Measurements from ENCODE around the gene COL1A1. TPM values are rescaled to one million over a fixed set of nuclear protein-coding genes. Genes with fewer than 3 reads are reported as not detected.

The COL1A1 gene
- polyA plus RNA-seq, 4 donors: 2.2 to 320 (median 27.2) TPM

DNA sequence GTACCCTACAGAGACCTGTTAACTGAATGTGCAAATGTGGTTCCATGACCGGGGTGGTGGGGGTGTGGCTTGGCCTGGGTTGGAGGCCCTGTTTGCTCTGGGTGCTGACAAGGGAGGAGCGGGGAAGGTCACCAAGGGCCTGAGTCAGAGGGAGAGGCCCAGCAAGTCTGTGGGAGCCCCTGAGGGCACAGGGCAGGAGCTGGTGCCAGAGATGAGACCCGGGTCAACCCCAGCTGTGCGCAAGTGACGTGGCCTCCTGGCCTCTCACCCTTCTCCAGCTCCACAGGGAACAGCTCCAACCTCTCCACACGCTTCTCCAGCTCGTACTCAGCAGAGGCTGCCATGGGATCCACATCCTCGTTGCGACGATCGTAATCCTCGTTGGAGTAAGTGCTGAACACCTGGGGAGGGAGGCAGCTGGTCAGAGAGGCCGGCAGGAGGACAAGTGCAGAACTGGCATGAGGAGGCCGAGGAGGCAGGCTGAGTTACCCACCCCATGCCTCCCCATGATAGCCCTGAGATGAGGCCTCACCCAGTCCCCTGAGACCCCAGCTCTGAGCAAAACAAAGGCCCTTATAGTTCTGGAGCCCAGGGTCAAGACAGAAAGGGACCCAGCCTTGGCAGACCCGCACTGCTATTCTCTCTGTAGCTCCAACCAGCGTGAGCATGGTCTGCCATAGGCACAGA lies 56.4 kb downstream of the COL1A1 start:
- WGBS, 3 donors: 76 to 79% (median 76%) methylated on average over 16 of the region's 16 CpGs
- Histone ChIP-seq H3K9me3 (ENCODE audit: control insufficient read depth in 2 of 2, insufficient read depth in 1 of 2, low read depth in 1 of 2, low read length in 1 of 2) (peaks cover 0 to 7% of the 10 kb centered on the region in 2 donors), H3K27me3 (ENCODE audit: control insufficient read depth in 3 of 3, insufficient read depth in 3 of 3, low read length in 3 of 3) (no peaks in the 10 kb centered on the region), H3K36me3 (ENCODE audit: control insufficient read depth in 3 of 3, insufficient read depth in 2 of 3, low read depth in 1 of 3, low read length in 3 of 3) (peaks cover 7 to 78% (median 20%) of the 10 kb centered on the region in 3 donors), H3K4me1 (ENCODE audit: control insufficient read depth in 3 of 3, insufficient read depth in 2 of 3, low read depth in 1 of 3, low read length in 2 of 3) (peaks cover 3 to 46% (median 13%) of the 10 kb centered on the region in 3 donors), H3K27ac (ENCODE audit: low read depth in 1 of 3, low read length in 2 of 3) (peak overlapping the region in 1 of 3 donors; percentile 14), H3K4me3 (ENCODE audit: low read depth in 1 of 3, low read length in 3 of 3) (no peak overlapping the region)
- DNase-seq: peak in 1 of 2 donors; percentile 48
- FAIRE-seq: no peak

- no peak overlapping the region for H3K27ac ChIP-seq (ENCODE audit: low read depth in 1 of 3, low read length in 2 of 3)
- H3K9me3 ChIP-seq (ENCODE audit: control insufficient read depth in 2 of 2, insufficient read depth in 1 of 2, low read depth in 1 of 2, low read length in 1 of 2): peaks cover 0 to 8% of the 10 kb centered on the region in 2 donors
- no peaks in the 10 kb centered on the region for H3K27me3 ChIP-seq (ENCODE audit: control insufficient read depth in 3 of 3, insufficient read depth in 3 of 3, low read length in 3 of 3)
- peaks cover 7 to 84% (median 20%) of the 10 kb centered on the region in 3 donors for H3K36me3 ChIP-seq (ENCODE audit: control insufficient read depth in 3 of 3, insufficient read depth in 2 of 3, low read depth in 1 of 3, low read length in 3 of 3)
- FAIRE-seq (no peak), DNase-seq (no peak)
- peaks cover 3 to 46% (median 13%) of the 10 kb centered on the region in 3 donors for H3K4me1 ChIP-seq (ENCODE audit: control insufficient read depth in 3 of 3, insufficient read depth in 2 of 3, low read depth in 1 of 3, low read length in 2 of 3)
- 81 to 91% (median 87%) methylated on average over 6 of the region's 6 CpGs for WGBS, 3 donors
- no peak overlapping the region for H3K4me3 ChIP-seq (ENCODE audit: low read depth in 1 of 3, low read length in 3 of 3)
These were observed 57.1 kb downstream of the COL1A1 start for GRCh38 chr17:50144355-50144754.

DNA sequence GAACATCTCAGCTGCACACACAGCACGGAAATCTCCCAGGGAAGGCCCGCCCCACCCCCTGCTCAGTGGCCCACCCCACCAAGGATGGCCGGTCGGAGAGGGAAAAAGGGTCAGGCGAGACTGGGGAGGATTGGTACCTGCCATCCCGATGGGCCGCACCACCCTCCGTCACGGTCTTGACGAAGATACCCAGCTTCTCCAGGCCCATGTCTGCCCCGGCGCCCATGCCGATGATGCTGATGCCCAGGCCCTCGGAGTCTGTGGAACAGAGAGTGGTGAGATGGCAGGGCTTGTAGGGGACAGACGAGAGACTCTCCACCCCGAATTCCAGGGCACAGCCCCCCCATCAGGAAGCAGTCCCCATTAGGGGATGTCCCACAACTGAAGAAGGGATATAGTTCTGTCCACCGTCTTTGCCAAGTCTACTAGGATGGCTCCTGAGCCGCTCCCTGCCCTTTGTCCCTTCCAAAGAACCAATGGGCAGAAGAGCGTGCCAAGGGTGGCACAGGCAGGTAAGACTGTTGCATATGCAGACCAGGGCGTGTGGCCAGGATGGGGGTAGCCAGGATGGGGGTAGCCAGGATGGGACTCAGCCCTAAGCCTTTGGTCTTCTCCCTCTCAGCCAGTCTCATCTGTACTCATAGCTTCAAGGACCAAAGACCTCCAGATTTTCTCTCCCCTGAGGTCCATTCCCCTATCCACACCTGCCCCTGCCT lies 57.8 kb downstream of the COL1A1 start:
- Histone ChIP-seq H3K27ac (ENCODE audit: low read depth in 1 of 3, low read length in 2 of 3) (no peak overlapping the region), H3K27me3 (ENCODE audit: control insufficient read depth in 3 of 3, insufficient read depth in 3 of 3, low read length in 3 of 3) (no peaks in the 10 kb centered on the region), H3K36me3 (ENCODE audit: control insufficient read depth in 3 of 3, insufficient read depth in 2 of 3, low read depth in 1 of 3, low read length in 3 of 3) (peaks cover 7 to 92% (median 27%) of the 10 kb centered on the region in 3 donors), H3K4me1 (ENCODE audit: control insufficient read depth in 3 of 3, insufficient read depth in 2 of 3, low read depth in 1 of 3, low read length in 2 of 3) (peaks cover 3 to 46% (median 13%) of the 10 kb centered on the region in 3 donors), H3K4me3 (ENCODE audit: low read depth in 1 of 3, low read length in 3 of 3) (no peak overlapping the region), H3K9me3 (ENCODE audit: control insufficient read depth in 2 of 2, insufficient read depth in 1 of 2, low read depth in 1 of 2, low read length in 1 of 2) (peaks cover 0 to 8% of the 10 kb centered on the region in 2 donors)
- no peak for FAIRE-seq
- 90 to 91% (median 90%) methylated on average over 20 of the region's 20 CpGs for WGBS, 3 donors
- DNase-seq: no peak

GRCh38 chr17:50141745-50142110 lies 59.7 kb downstream of the COL1A1 start:
- H3K36me3 ChIP-seq (ENCODE audit: control insufficient read depth in 3 of 3, insufficient read depth in 2 of 3, low read depth in 1 of 3, low read length in 3 of 3): peaks cover 11 to 100% (median 31%) of the 10 kb centered on the region in 3 donors
- DNase-seq (no peak), FAIRE-seq (no peak)
- no peak overlapping the region for H3K4me3 ChIP-seq (ENCODE audit: low read depth in 1 of 3, low read length in 3 of 3)
- WGBS, 3 donors: 64 to 83% (median 73%) methylated on average over 8 of the region's 8 CpGs
- H3K9me3 ChIP-seq (ENCODE audit: control insufficient read depth in 2 of 2, insufficient read depth in 1 of 2, low read depth in 1 of 2, low read length in 1 of 2): peaks cover 0 to 8% of the 10 kb centered on the region in 2 donors
- no peak overlapping the region for H3K27ac ChIP-seq (ENCODE audit: low read depth in 1 of 3, low read length in 2 of 3)
- H3K27me3 ChIP-seq (ENCODE audit: control insufficient read depth in 3 of 3, insufficient read depth in 3 of 3, low read length in 3 of 3): no peaks in the 10 kb centered on the region
- H3K4me1 ChIP-seq (ENCODE audit: control insufficient read depth in 3 of 3, insufficient read depth in 2 of 3, low read depth in 1 of 3, low read length in 2 of 3): peaks cover 0 to 28% (median 0%) of the 10 kb centered on the region in 3 donors

GRCh38 chr17:50141026-50141744 lies 60.2 kb downstream of the COL1A1 start:
- Histone ChIP-seq H3K4me1 (ENCODE audit: control insufficient read depth in 3 of 3, insufficient read depth in 2 of 3, low read depth in 1 of 3, low read length in 2 of 3) (peaks cover 0 to 22% (median 0%) of the 10 kb centered on the region in 3 donors), H3K36me3 (ENCODE audit: control insufficient read depth in 3 of 3, insufficient read depth in 2 of 3, low read depth in 1 of 3, low read length in 3 of 3) (peaks cover 14 to 100% (median 34%) of the 10 kb centered on the region in 3 donors)
- WGBS, 3 donors: 89 to 96% (median 90%) methylated on average over 16 of the region's 16 CpGs

DNA sequence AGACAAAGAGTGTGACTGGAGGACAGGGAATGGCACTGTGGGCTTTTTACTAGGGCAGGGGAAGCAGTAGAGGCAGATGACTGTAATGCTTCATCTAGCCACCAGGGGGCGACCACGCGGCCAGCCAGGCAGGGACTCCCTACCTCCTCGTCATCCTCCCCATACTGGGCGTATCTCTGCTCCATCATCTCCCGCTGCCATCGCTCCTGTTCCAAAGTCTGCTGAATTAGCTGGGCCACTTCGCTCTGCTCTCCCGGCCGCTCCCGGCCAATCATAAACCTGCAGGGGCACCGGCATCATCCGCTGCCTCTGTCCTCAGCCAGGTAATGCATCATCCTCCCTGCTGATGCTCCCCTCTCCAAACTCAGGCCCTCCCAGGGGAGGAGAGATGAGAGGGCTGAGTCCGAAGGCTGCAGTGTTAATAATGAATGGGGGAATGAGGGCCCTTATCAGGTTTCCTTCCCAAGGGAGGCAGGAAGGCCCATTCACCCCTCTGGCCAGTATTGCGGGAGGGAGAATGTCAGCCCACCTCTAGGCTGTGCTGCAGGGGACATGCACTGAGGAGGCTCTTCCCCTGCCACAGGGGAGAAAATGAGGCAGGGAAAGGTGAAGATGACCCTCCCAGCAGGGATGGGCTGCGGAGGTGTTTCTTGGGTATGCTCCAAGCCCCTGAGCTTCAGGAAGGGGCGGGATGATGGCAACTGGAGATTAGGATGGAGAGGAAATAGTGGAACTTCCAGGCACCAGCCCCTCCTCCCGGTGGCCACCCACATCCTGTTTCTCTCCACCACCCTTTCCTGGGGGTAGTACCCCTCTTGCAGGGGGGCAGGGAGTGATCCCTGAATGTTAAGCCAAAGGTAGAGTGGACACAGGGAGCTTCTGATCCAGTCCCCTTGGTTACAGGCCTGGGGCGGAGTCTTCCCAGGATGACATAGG lies 61.2 kb downstream of the COL1A1 start:
- H3K27ac ChIP-seq (ENCODE audit: low read depth in 1 of 3, low read length in 2 of 3): peak overlapping the region in 1 of 3 donors; percentile 0

More at GRCh38 chr17:50141026-50141744, 60.2 kb downstream of the COL1A1 start:
- Histone ChIP-seq H3K27ac (ENCODE audit: low read depth in 1 of 3, low read length in 2 of 3) (peak overlapping the region in 1 of 3 donors; percentile 0), H3K4me3 (ENCODE audit: low read depth in 1 of 3, low read length in 3 of 3) (no peak overlapping the region), H3K27me3 (ENCODE audit: control insufficient read depth in 3 of 3, insufficient read depth in 3 of 3, low read length in 3 of 3) (no peaks in the 10 kb centered on the region), H3K9me3 (ENCODE audit: control insufficient read depth in 2 of 2, insufficient read depth in 1 of 2, low read depth in 1 of 2, low read length in 1 of 2) (peaks cover 0 to 8% of the 10 kb centered on the region in 2 donors)
- DNase-seq (no peak), FAIRE-seq (no peak)

DNA sequence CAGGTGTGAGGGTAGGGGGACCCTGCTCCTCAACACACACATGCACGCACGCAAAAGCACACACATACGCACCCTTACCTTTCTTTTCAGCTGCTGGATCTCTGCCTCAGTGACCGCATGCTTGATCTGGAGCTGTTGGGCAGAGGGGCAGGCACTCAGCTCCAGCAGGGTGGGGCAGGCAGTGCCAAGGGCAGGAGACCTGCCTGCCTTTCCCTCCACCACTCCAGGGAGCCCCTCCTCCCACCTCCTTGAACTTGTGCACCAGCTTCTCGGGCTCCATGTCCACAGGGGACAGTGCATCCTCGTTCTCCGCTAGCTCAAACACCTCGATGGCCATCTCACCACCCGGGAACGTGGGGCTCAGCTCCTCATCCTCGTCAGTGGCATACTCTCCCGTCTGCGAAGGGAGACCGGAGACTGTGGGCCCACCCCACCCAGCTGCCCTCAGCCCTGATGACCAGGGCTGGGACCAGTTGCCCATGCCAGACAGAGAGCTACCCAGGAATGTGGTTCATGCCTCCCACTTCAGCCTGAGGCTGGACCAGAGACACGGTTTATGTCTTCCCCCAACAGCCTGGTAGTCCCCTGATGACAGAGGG lies 62.1 kb downstream of the COL1A1 start:
- Histone ChIP-seq H3K4me1 (ENCODE audit: control insufficient read depth in 3 of 3, insufficient read depth in 2 of 3, low read depth in 1 of 3, low read length in 2 of 3) (peaks cover 0 to 4% (median 0%) of the 10 kb centered on the region in 3 donors), H3K4me3 (ENCODE audit: low read depth in 1 of 3, low read length in 3 of 3) (no peak overlapping the region), H3K27me3 (ENCODE audit: control insufficient read depth in 3 of 3, insufficient read depth in 3 of 3, low read length in 3 of 3) (no peaks in the 10 kb centered on the region), H3K27ac (ENCODE audit: low read depth in 1 of 3, low read length in 2 of 3) (no peak overlapping the region), H3K9me3 (ENCODE audit: control insufficient read depth in 2 of 2, insufficient read depth in 1 of 2, low read depth in 1 of 2, low read length in 1 of 2) (peaks cover 0 to 8% of the 10 kb centered on the region in 2 donors), H3K36me3 (ENCODE audit: control insufficient read depth in 3 of 3, insufficient read depth in 2 of 3, low read depth in 1 of 3, low read length in 3 of 3) (peaks cover 16 to 99% (median 34%) of the 10 kb centered on the region in 3 donors)
- 90 to 92% (median 91%) methylated on average over 15 of the region's 15 CpGs for WGBS, 3 donors
- no peak for DNase-seq
- FAIRE-seq: no peak

More for the DNA sequence above, 61.2 kb downstream of the COL1A1 start:
- 38 to 46% (median 42%) methylated on average over 19 of the region's 19 CpGs for WGBS, 3 donors
- Histone ChIP-seq H3K4me3 (ENCODE audit: low read depth in 1 of 3, low read length in 3 of 3) (no peak overlapping the region), H3K9me3 (ENCODE audit: control insufficient read depth in 2 of 2, insufficient read depth in 1 of 2, low read depth in 1 of 2, low read length in 1 of 2) (peaks cover 0 to 8% of the 10 kb centered on the region in 2 donors), H3K27me3 (ENCODE audit: control insufficient read depth in 3 of 3, insufficient read depth in 3 of 3, low read length in 3 of 3) (no peaks in the 10 kb centered on the region), H3K4me1 (ENCODE audit: control insufficient read depth in 3 of 3, insufficient read depth in 2 of 3, low read depth in 1 of 3, low read length in 2 of 3) (peaks cover 0 to 12% (median 0%) of the 10 kb centered on the region in 3 donors), H3K36me3 (ENCODE audit: control insufficient read depth in 3 of 3, insufficient read depth in 2 of 3, low read depth in 1 of 3, low read length in 3 of 3) (peaks cover 14 to 100% (median 34%) of the 10 kb centered on the region in 3 donors)
- FAIRE-seq (no peak), DNase-seq (peak; percentile 78 to 84)

Measured in small intestine (tissue), 7 donors.